CD14-positive monocyte (primary cell): ENCODE results near the gene ST8SIA3. TPM values are rescaled to one million over a fixed set of nuclear protein-coding genes. Genes with fewer than 3 reads are reported as not detected.
"Not testable (repeated sequence)": the region's sequence is repeated elsewhere in the genome, so short reads cannot be mapped to it uniquely, and the experiment has no call there.

ENCODE experiments used
- DNase-seq, 3 donors: peaks; one replicate each; pipeline ENCODE4 v3.0.0-alpha.2; 2011 to 2022
- H2AFZ ChIP-seq: 2 replicates; pipeline ENCODE4 v1.6.0; 2012; ENCODE audit warnings: mild to moderate bottlenecking, low read depth, low read length, inconsistent platforms; ENCODE audit not compliant: insufficient read depth, poor library complexity, severe bottlenecking
- H3K27ac ChIP-seq, 2 donors: 1 replicate in 1 of 2; 2 replicates in 1 of 2; pipeline ENCODE4 v1.5.1; 2012 to 2013; ENCODE audit warnings: low read length in 2 of 2, control low read depth in 1 of 2, inconsistent platforms in 1 of 2, low read depth in 1 of 2, mild to moderate bottlenecking in 1 of 2
- H3K27me3 ChIP-seq, 2 donors: one replicate each; pipeline versions ENCODE4 v1.6.0 to v1.6.1; 2011 to 2013; ENCODE audit warnings: low read length in 2 of 2; ENCODE audit not compliant: control insufficient read depth in 2 of 2, insufficient read depth in 2 of 2
- H3K36me3 ChIP-seq, 2 donors: replicated peaks in 1 of 2; 1 replicate in 1 of 2; 2 replicates in 1 of 2; pipeline versions ENCODE4 v1.5.1 to v1.6.1; 2012 to 2013; ENCODE audit warnings: low read length in 2 of 2, control low read depth in 1 of 2, inconsistent platforms in 1 of 2, mild to moderate bottlenecking in 1 of 2; ENCODE audit not compliant: insufficient read depth in 2 of 2, control insufficient read depth in 1 of 2
- H3K4me1 ChIP-seq, 2 donors: 1 replicate in 1 of 2; 2 replicates in 1 of 2; pipeline versions ENCODE4 v1.5.1 to v1.6.1; 2012 to 2013; ENCODE audit warnings: low read length in 2 of 2, control low read depth in 1 of 2, inconsistent platforms in 1 of 2, mild to moderate bottlenecking in 1 of 2, moderate library complexity in 1 of 2; ENCODE audit not compliant: insufficient read depth in 2 of 2, control insufficient read depth in 1 of 2
- H3K4me2 ChIP-seq: replicated peaks from 2 replicates; pipeline ENCODE3; 2012; ENCODE audit warnings: low read length, moderate library complexity, mild to moderate bottlenecking; ENCODE audit not compliant: poor library complexity, severe bottlenecking; ENCODE audit errors: extremely low read depth
- H3K4me3 ChIP-seq, 3 experiments: fragments of 200-600 bp in 1 of 3; sonication (generic) in 1 of 3; replicated peaks in 1 of 3; 1 replicate in 2 of 3; 2 replicates in 1 of 3; pipeline ENCODE4 v1.5.1; 2011 to 2013; ENCODE audit warnings: low read length in 3 of 3, mild to moderate bottlenecking in 3 of 3, control low read depth in 2 of 3, low read depth in 2 of 3, inconsistent platforms in 1 of 3, moderate library complexity in 1 of 3
- H3K79me2 ChIP-seq: 2 replicates; pipeline ENCODE4 v1.6.0; 2012; ENCODE audit warnings: mild to moderate bottlenecking, control low read depth, inconsistent platforms, low read length, moderate library complexity; ENCODE audit not compliant: insufficient read depth
- H3K9ac ChIP-seq: 2 replicates; pipeline ENCODE4 v1.6.0; 2017; ENCODE audit warnings: low read length, mild to moderate bottlenecking; ENCODE audit not compliant: insufficient read depth, poor library complexity, severe bottlenecking
- H3K9me3 ChIP-seq, 2 donors: replicated peaks in 1 of 2; 1 replicate in 1 of 2; 2 replicates in 1 of 2; pipeline versions ENCODE4 v1.5.1 to v1.6.1; 2012 to 2013; ENCODE audit warnings: low read length in 2 of 2, control low read depth in 1 of 2; ENCODE audit not compliant: control insufficient read depth in 1 of 2, insufficient read depth in 1 of 2
- H4K20me1 ChIP-seq: 2 replicates; pipeline ENCODE4 v1.6.0; 2012; ENCODE audit warnings: mild to moderate bottlenecking, low read length, control low read depth, moderate library complexity; ENCODE audit not compliant: insufficient read depth
- H3K27ac Mint-ChIP-seq, 7 donors: one replicate each; pipeline ENCODE4 v1.8.0; 2020; ENCODE audit warnings: mild to moderate bottlenecking in 7 of 7, mixed read lengths in 7 of 7, moderate library complexity in 6 of 7, inconsistent platforms in 2 of 7
- H3K27me3 Mint-ChIP-seq, 3 donors: one replicate each; pipeline ENCODE4 v1.8.0; 2021 to 2022; ENCODE audit warnings: low read depth in 3 of 3, mild to moderate bottlenecking in 3 of 3, mixed read lengths in 3 of 3, moderate library complexity in 3 of 3, inconsistent platforms in 1 of 3
- H3K36me3 Mint-ChIP-seq, 2 donors: one replicate each; pipeline ENCODE4 v1.8.0; 2020; ENCODE audit warnings: mixed read lengths in 2 of 2, inconsistent platforms in 1 of 2, mild to moderate bottlenecking in 1 of 2
- H3K4me1 Mint-ChIP-seq: one replicate; pipeline ENCODE4 v1.8.0; 2020; ENCODE audit warnings: mild to moderate bottlenecking, mixed read lengths
- H3K4me3 Mint-ChIP-seq, 2 donors: one replicate each; pipeline ENCODE4 v1.8.0; 2020; ENCODE audit warnings: mild to moderate bottlenecking in 2 of 2, mixed read lengths in 2 of 2, moderate library complexity in 1 of 2
- H3K9me3 Mint-ChIP-seq, 7 donors: one replicate each; pipeline ENCODE4 v1.8.0; 2020 to 2022; ENCODE audit warnings: mixed read lengths in 7 of 7, mild to moderate bottlenecking in 6 of 7, moderate library complexity in 6 of 7, inconsistent platforms in 2 of 7
- WGBS: methylation state at CpG from one replicate; pipeline ENCODE4 v1.1.5; 2013; ENCODE audit warnings: missing lambda C conversion rate; ENCODE audit not compliant: insufficient coverage; 5-methylcytosine and 5-hydroxymethylcytosine counted together
- intact Hi-C, 2 donors: fragments of 100-400 bp; cut with micrococcal nuclease; formaldehyde crosslinking; loops; one replicate each; pipeline versions ENCODE4 v1.15.0 to v1.15.1; 2023
- polyA plus RNA-seq, 3 donors: library from polyadenylated mRNA; depleted of rRNA in 1 of 3; unstranded in 2 of 3; stranded (reverse) in 1 of 3; fragments of 300-500 nt in 2 of 3; fragments of >200 nt in 1 of 3; fragmentation: Illumina TruSeq in 2 of 3; gene quantifications; 1 replicate in 2 of 3; 2 replicates in 1 of 3; pipeline ENCODE4 v1.2.3, GENCODE V29; 2012 to 2021
- TF ChIP-seq, protein P1 (sequence below): fragments of 200-600 bp; IDR thresholded peaks from one replicate; pipeline ENCODE4 v1.8.0; 2022; ENCODE audit warnings: antibody characterized with exemption, mild to moderate bottlenecking

Gene ST8SIA3
- polyA plus RNA-seq, 3 donors, result not detected

- H3K27ac Mint-ChIP-seq, result no peak overlapping the region
- H2AFZ ChIP-seq, result no peak overlapping the region
- TF ChIP-seq, protein P1, sequence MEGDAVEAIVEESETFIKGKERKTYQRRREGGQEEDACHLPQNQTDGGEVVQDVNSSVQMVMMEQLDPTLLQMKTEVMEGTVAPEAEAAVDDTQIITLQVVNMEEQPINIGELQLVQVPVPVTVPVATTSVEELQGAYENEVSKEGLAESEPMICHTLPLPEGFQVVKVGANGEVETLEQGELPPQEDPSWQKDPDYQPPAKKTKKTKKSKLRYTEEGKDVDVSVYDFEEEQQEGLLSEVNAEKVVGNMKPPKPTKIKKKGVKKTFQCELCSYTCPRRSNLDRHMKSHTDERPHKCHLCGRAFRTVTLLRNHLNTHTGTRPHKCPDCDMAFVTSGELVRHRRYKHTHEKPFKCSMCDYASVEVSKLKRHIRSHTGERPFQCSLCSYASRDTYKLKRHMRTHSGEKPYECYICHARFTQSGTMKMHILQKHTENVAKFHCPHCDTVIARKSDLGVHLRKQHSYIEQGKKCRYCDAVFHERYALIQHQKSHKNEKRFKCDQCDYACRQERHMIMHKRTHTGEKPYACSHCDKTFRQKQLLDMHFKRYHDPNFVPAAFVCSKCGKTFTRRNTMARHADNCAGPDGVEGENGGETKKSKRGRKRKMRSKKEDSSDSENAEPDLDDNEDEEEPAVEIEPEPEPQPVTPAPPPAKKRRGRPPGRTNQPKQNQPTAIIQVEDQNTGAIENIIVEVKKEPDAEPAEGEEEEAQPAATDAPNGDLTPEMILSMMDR, result no peak
- H3K27ac ChIP-seq, result no peak overlapping the region
- no peak overlapping the region for H3K4me2 ChIP-seq
- no peaks in the 10 kb centered on the region for H3K36me3 Mint-ChIP-seq
- H3K9me3 ChIP-seq, result no peaks in the 10 kb centered on the region
- H4K20me1 ChIP-seq, result no peaks in the 10 kb centered on the region
- no peaks in the 10 kb centered on the region for H3K79me2 ChIP-seq
- no peaks in the 10 kb centered on the region for H3K27me3 ChIP-seq
- H3K4me1 ChIP-seq, result no peaks in the 10 kb centered on the region
- DNase-seq, result no peak
- no peaks in the 10 kb centered on the region for H3K36me3 ChIP-seq
- H3K4me3 ChIP-seq, result no peak overlapping the region
- peaks cover 0 to 4% (median 0%) of the 10 kb centered on the region in 7 donors for H3K9me3 Mint-ChIP-seq
- H3K4me1 Mint-ChIP-seq, result no peaks in the 10 kb centered on the region
- no CpG with 5 or more reads among the region's 2 CpGs for WGBS
- peaks cover 3 to 10% (median 4%) of the 10 kb centered on the region in 3 donors for H3K27me3 Mint-ChIP-seq
- intact Hi-C loops, result no loop called here
- no peak overlapping the region for H3K4me3 Mint-ChIP-seq
- H3K9ac ChIP-seq, result no peak overlapping the region
Measured at GRCh38 chr18:57389271-57389670, 36.9 kb downstream of the ST8SIA3 start.

DNA sequence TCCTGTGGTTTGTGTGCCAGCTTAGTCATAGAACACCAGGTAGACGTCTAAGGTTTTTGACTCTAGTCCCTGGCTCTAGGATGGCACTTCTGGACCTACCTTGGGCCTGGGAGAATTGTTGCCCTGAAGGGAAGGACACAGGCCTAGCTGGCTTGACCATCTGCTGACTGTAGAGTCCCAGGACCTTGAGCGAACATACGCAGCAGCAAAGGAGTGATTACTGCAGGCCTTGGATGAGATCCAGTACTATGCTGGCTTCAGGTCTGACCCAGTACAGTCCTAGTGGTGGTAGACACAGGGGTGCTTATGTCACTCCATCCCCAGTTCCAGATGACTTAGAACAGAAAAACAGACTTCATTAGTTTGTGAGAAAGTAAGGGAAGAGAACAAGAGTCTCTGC lies 37.7 kb downstream of the ST8SIA3 start:
- intact Hi-C loops, result no loop called here
- no peaks in the 10 kb centered on the region for H3K4me1 ChIP-seq
- no peaks in the 10 kb centered on the region for H4K20me1 ChIP-seq
- H3K9me3 ChIP-seq, result no peaks in the 10 kb centered on the region
- peaks cover 3 to 10% (median 4%) of the 10 kb centered on the region in 3 donors for H3K27me3 Mint-ChIP-seq
- H3K36me3 ChIP-seq, result no peaks in the 10 kb centered on the region
- H3K27ac Mint-ChIP-seq, result no peak overlapping the region
- H3K79me2 ChIP-seq, result no peaks in the 10 kb centered on the region
- no peak overlapping the region for H2AFZ ChIP-seq
- WGBS, result 62% methylated on average over 1 of the region's 3 CpGs
- H3K9me3 Mint-ChIP-seq, result peaks cover 0 to 7% (median 2%) of the 10 kb centered on the region in 7 donors
- no peak overlapping the region for H3K27ac ChIP-seq
- H3K4me3 Mint-ChIP-seq, result no peak overlapping the region
- TF ChIP-seq, protein P1, result no peak
- H3K4me3 ChIP-seq, result no peak overlapping the region
- H3K4me1 Mint-ChIP-seq, result no peaks in the 10 kb centered on the region
- no peaks in the 10 kb centered on the region for H3K36me3 Mint-ChIP-seq
- H3K27me3 ChIP-seq, result no peaks in the 10 kb centered on the region
- H3K9ac ChIP-seq, result no peak overlapping the region
- no peak overlapping the region for H3K4me2 ChIP-seq
- DNase-seq, result no peak

DNA sequence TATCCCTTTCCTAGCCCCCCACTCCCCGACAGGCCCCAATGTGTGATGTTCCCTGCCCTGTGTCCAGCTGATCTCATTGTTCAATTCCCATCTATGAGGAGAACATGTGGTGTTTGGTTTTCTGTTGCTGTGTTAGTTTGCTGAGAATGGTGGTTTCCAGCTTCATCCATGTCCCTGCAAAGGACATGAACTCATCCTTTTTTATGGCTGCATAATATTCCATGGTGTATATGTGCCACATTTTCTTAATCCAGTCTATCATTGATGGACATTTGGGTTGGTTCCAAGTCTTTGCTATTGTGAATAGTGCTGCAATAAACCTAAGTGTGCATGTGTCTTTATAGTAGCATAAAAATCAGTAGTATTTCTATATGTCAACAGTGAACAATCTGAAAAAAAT lies 42.4 kb downstream of the ST8SIA3 start:
- H3K79me2 ChIP-seq, H3K36me3 ChIP-seq: not testable (repeated sequence)

More for the DNA sequence above, 42.4 kb downstream of the ST8SIA3 start:
- H3K9me3 ChIP-seq, intact Hi-C loops, H3K27me3 Mint-ChIP-seq, H3K36me3 Mint-ChIP-seq, H3K27ac Mint-ChIP-seq, H3K9me3 Mint-ChIP-seq, H3K27me3 ChIP-seq, H3K4me2 ChIP-seq, H3K9ac ChIP-seq, H3K4me1 Mint-ChIP-seq, DNase-seq, H3K4me3 ChIP-seq, H3K27ac ChIP-seq, H2AFZ ChIP-seq, H3K4me3 Mint-ChIP-seq, H3K4me1 ChIP-seq, H4K20me1 ChIP-seq: not testable (repeated sequence)
- WGBS, result no CpG with 5 or more reads among the region's 1 CpG
